Raji (cell line): ENCODE data around the gene KIAA1217.

Experiments used
- POLR2A ChIP-seq: IDR thresholded peaks from 2 replicates; pipeline ENCODE4 v1.6.1; 2011; ENCODE audit warnings: low read depth, low read length, control low read depth; ENCODE audit not compliant: insufficient read depth

The KIAA1217 gene

DNA sequence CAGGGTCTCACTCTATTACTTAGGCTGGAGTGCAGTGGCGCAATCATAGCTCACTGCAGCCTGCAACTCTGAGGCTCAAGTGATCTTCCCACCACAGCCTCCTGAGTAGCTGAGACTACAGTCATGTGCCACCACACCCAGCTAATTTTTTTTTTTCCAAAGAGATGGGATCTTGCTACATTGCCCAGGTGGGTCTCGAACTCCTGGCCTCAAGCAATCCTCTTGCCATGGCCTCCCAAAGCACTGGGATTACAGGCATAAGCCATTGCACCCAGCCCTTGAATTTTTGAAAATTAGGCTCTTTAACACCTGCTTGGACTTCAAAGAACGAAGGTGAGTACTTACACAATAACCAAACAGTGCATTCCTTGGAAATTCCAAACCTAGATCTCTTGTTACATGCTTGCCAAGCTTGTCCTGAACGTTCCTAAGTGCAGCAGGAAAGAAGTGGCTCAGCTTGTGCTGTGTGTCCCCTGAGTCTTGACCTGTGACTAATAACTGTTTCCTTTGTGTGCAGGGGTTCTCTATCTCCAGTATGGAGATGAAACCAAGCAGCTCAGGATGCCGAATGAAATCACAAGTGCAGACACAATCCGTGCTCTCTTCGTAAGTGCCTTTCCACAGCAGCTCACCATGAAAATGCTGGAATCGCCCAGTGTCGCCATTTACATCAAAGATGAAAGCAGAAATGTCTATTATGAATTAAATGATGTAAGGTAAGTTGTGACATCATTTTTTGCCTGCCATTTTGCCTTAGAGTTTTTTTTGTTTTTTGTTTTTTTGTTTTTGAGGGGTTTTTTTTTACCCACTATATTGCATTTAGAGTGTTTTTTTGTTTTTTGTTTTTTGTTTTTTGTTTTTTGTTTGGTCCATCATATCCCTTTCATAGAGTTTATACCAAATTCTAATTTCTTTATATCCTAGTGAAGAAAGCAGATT, 223.8 kb downstream of the KIAA1217 start:
- no peak for TF ChIP-seq POLR2A

DNA sequence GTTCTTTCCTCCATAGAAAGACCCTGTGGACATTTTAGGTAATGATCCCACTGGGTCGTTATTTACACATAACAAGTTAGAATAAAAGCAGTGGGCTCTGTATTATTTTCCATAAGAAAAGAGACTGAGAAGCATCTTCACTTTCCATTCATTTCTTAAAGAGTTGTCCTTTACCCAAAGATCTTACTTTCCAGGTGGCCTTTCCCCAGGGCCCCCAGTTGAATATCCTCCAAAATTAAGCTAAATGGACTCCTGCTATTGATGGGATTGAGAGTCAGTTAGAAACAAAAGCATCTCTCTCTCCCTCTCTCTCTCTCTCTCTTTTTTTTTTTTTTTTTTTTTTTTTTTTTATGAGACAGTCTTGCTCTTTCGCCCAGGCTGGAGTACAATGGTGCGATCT, 224.8 kb downstream of the KIAA1217 start:
- TF ChIP-seq POLR2A: no peak

DNA sequence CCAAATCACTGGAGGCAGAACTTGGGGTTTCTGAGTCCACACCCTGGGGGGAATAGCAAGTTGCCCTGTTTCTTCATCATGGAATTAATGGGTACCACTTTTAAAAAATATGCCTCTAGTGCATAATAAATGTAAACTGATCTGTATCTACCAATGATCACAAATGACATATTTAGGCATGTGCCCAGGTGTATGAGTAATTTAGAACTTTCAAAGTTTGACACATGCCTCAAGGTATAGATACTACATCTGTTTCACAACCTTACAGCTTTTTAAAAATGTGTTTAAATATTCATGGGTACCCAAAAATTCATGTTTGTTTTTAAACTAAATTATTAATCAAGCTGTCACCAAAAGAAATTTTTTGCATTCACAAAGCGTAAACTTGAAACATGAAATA, 226.0 kb downstream of the KIAA1217 start:
- no peak for TF ChIP-seq POLR2A

DNA sequence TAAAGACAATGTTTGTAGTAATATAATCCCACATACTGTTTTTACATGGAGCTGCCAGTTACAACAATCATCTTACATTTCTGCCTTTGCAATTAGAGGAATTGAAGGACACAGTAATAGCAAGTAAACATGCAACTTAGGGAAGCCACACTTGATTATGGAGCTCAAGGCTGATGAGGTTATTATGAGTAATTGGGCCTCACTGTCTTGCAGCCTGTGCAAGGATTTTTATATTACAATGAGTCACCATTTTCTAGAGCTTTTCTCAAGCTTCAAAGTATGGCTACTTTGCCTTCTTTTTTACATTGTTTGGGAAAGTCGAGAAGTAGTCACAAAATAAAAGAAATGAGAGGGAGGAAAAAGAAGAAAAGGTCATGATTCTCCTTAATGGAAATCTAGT, 226.4 kb downstream of the KIAA1217 start:
- no peak for TF ChIP-seq POLR2A

DNA sequence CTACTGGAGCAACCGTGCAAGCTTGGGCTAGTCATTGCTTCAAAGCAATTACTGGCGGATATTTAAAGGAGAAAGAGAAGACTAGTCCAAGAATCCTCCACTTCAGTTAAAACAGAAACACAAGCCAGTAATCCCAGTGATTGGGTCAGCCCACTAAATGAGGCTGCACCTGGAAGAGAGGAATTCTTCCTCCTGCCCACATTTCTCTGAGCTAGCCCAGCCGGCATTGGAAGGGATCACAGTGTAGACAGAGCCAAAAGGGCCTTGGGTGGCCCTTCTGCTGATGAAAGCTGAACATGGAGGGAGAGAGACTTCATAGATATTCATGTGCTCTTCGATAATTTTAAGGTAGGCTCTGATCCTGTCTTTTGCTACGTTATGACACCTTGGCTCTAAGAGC, 228.4 kb downstream of the KIAA1217 start:
- TF ChIP-seq POLR2A: no peak

DNA sequence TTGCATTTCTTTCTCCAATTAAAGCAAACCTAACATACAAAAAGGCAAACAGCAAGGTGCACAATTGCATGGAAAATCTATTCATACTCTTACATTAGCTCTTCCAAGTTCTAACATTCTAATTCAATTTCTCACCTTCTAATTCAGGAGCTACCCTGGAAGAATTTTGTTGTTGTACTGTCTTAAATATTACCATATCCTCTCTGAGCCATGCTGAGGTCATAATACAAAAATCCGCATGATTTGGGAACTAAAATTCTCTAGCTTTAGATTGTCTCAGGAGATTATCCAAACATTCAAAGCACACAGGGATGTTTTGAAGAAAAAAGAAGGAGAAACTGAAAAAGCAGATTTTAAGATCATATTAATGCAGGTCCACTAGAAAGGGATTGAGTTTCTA, 229.9 kb downstream of the KIAA1217 start:
- no peak for TF ChIP-seq POLR2A

DNA sequence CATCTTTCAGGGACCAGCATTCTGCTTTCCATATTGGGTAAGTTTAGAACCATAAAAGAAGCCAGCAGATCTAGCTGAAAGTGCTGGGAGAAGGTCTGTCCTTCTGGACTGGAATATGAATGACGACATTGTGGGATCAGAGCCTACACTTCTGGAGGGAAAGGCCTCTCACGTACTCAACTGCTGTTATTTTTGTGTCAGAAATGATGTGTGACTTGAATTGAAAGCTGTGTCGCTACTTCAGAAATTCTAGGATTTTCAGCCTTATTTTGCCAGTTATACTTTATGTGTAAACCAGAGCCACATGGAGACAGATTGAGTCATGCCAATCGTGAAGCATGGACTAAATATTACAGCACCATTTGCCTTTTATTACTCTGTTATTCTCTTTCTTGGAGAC, 231.0 kb downstream of the KIAA1217 start:
- no peak for TF ChIP-seq POLR2A

DNA sequence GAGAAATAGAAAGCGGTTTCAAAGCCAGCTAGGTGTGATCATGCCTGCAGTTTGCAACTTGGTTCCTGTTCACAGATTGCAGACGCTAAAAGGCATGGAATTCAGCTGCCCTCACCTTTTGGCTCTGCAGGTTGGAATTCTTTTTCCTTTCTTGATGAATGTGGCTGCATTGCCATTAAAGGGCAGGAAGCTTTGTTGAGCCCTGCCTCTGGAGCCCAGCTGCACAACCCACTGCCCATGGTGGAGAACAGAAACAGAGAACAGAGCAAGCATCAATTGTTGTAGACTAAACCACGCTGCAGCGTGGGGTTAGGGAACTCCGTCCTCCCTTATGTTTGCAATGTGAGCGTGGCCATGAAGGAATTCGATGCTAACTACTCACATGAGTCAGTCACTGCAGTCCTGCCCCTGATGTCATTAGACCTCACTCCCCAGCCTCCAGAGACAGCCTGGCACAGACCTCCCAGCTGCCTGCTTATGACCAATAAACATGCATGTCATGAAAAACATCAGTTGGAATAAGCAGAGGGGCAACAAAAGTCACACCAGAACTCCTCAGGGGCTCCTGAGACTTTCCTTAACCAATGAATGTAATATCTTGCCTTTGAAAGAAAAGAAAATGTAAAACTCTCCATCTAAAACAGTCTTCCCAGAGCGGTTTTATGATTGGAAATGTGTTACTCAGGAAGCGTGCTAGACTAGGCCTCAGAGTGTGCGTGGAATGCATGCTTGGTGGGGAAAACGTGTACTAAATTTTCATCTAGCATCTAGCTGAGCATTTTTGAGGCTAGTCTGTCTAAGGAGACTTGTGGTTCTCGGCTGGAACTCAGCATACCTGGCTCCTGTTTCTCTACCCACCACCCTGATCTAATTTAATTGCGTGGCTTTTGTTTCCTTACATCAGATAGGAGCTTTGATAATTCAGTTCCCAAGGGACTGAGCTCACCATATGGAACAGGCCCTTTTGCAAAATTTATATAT, 232.2 kb downstream of the KIAA1217 start:
- no peak for TF ChIP-seq POLR2A

DNA sequence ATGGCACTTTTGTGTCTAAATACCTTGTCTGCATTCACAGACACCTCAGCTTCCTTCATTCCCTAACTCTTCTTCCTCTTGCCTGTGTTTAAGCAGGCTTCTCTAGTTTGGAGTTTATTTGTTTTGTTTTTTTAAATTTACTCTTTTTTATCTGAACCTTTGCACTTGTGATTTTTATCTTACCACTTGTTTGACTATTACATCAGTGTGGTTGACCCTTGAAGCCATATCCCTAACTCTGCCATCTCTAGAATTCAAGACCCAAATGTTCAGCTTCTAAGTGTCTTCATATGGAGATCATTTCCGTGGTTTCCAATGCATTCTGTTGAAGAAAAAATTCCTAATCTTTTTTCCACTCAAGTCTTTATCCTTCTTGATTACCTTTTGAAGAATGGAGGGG, 233.3 kb downstream of the KIAA1217 start:
- no peak for TF ChIP-seq POLR2A

DNA sequence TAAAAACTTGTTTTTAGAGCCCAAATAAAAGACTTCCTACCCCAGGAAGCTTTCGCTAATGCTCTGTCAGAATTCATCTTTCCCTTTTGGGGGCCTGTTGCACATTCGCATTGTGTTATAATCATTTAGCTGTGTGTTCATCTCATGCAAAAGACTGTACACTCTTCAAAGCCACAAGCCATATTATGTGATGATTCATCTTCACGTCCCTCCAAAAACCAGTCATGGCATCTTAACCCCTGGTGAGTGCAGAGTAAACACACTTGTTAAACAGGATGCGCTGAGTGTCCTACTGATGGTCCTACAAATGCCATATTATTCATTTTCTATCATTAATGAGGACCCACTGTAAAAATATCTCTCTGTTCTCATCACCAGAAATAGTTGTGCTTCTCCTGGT, 235.4 kb downstream of the KIAA1217 start:
- no peak for TF ChIP-seq POLR2A

DNA sequence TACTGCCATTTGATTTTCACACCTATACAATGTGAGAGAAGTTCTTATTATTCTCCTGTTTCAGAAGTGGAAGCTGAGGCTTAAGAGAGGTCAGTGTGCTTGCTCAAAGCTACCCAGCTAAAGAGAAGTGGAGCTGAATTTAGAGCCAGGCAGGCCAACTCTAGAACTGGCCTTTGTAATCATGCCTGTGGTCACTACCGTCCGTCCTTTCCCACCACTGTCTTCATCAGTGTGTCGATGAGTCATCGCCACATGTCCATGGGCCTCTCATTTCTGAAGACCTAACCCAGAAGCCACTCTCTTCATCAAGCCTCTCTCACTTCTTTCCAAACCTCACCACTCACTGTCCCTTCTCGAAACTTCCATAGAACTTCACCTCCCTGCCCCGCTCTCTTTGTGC, 237.8 kb downstream of the KIAA1217 start:
- TF ChIP-seq POLR2A: no peak

DNA sequence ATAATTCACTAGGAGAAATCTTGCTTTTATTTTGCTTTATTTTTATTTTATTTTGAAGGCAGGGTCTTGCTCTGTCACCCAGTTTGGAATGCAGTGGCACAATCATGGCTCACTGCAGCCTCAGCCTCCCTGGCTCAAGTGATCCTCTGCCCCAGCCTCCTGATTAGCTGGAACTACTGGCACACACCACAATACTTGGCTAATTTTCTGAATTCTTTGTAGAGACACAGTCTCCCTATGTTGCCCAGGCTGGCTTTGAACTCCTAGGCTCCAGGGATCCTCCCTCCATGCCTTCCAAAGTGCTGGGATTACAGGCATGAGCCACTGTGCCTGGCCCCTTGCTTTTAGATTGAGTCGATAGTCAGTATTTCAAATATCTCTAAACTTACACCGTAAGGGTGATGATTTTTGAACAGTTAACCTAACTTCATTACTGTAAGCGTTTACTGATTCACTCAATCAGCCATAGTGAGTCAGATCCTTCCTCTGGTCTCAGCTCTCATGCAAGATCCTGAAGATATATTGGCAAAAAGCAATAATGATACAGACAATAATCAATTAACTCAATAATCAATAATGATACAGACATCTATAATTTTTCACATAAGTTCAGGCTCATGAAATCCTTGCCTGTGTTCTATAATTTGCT, 239.5 kb downstream of the KIAA1217 start:
- no peak for TF ChIP-seq POLR2A

DNA sequence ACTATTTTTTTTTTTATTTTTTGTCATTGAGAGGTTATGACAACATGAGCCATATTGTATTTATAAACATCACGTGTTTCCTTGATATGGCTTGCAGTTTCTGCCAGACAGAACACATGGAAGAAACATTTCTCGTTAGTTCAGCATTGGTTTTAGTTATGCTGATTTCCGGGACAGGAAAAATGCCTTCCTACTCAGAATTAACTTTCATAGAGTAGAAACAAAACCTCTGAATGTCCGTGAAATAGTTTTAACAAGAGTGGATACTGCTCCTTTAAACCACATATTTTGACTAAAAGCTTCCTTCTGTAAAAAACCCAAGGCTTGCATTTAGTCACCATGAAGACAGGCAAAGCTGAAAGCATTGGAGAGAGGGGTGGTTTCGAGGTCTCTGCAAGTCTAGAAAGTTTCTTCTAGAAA, 240.4 kb downstream of the KIAA1217 start:
- no peak for TF ChIP-seq POLR2A

DNA sequence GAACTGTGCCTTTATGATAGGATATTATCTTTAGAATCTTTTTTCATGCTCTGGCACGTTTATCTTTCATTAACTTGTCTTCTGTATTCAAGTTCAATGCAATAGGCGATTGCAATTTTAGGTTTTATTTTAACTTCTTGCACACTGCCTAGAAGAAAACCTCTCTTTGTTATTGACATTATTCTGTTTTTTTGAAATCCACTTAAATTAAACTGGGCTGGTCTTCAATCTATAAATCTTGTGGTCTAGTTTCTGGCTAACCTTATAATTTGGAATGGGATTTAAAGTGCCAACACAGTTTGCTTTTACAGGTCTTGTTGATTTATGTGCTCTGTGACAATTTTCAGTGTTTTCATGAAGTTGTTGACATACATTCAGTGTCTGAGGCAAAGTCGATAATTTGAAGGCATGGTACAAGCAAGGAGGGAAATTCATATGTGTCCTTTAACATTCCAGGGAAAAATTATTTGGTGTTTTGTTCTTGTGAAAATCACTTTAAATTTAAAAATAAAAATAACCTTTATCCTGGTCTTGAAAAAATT, 240.9 kb downstream of the KIAA1217 start:
- TF ChIP-seq POLR2A: no peak

DNA sequence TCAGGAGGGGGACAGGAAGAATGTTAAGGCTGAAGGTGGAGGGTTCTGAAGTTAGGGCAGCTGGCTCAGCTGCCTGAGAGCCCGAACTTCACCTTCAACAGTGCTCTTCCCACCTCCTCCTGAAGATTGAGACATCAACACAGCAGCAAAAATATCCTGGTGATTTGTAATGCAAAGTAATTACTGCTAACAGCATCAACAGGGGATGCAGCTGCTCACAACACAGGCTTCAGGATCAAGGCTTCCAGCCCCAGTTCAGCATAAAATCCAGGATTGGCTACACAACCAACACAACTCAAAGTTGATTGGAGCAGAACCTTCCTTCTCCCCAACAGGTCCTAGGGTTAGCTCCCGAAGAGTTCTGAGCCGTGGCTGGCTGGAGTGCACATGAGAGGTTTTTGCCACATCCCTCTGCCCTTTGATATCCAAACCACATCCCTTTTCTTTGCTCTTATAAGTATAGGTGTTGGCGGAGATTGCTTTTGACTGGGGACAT, 242.4 kb downstream of the KIAA1217 start:
- no peak for TF ChIP-seq POLR2A
